Measurements from ENCODE around the gene ITGB3.
A peak's percentile ranks its signal among the peaks of the same experiment; 100 is the strongest.
"Not testable (repeated sequence)": the region's sequence is repeated elsewhere in the genome, so short reads cannot be mapped to it uniquely, and the experiment has no call there.

The ITGB3 gene

GRCh38 chr17:47220531-47220999, 33.1 kb upstream of the ITGB3 start:
- peak overlapping the region in 1 of 21 experiments; percentile 55 for H3K27ac ChIP-seq

GRCh38 chr17:47221154-47221553, 32.5 kb upstream of the ITGB3 start:
- H3K27ac ChIP-seq: no peak overlapping the region
- H3K4me3 ChIP-seq: no peak overlapping the region

More at GRCh38 chr17:47220531-47220999, 33.1 kb upstream of the ITGB3 start:
- no peak overlapping the region for H3K4me3 ChIP-seq

GRCh38 chr17:47222047-47222446, 31.6 kb upstream of the ITGB3 start:
- H3K4me3 ChIP-seq: no peak overlapping the region
- no peak overlapping the region for H3K27ac ChIP-seq

GRCh38 chr17:47223007-47223406, 30.6 kb upstream of the ITGB3 start:
- Histone ChIP-seq H3K4me3 (no peak overlapping the region), H3K27ac (peak overlapping the region in 2 of 21 experiments; percentile 7 to 73)

GRCh38 chr17:47223460-47223859, 30.2 kb upstream of the ITGB3 start:
- Histone ChIP-seq H3K4me3 (no peak overlapping the region), H3K27ac (peak overlapping the region in 6 of 21 experiments; percentile 7 to 87 (median 62))

DNA sequence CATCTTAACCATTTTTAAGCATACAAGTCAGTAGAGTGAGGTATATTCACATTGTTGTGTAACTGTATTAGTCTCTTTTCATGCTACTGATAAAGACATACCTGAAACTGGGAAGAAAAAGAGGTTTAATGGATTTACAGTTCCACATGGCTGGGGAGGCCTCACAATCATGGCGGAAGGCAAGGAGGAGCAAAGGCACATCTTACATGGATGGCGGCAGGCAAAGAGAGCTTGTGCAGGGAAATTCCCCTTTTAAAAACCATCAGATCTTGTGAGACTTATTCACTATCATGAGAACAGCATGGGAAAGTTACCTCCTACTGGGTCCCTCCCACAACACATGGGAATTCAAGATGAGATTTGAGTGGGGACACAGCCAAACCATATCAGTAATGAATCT, 29.6 kb upstream of the ITGB3 start:
- not testable (repeated sequence) for H3K4me3 ChIP-seq
- peak overlapping the region in 7 of 21 experiments; percentile 14 to 87 (median 77) for H3K27ac ChIP-seq

- Histone ChIP-seq H3K4me3 (no peak overlapping the region), H3K27ac (peak overlapping the region in 19 of 21 experiments; percentile 9 to 87 (median 69))
These were observed 28.7 kb upstream of the ITGB3 start for GRCh38 chr17:47224966-47225365.

GRCh38 chr17:47225436-47225858, 28.2 kb upstream of the ITGB3 start:
- no peak overlapping the region for H3K4me3 ChIP-seq
- H3K27ac ChIP-seq: peak overlapping the region in 17 of 21 experiments; percentile 9 to 87 (median 69)

DNA sequence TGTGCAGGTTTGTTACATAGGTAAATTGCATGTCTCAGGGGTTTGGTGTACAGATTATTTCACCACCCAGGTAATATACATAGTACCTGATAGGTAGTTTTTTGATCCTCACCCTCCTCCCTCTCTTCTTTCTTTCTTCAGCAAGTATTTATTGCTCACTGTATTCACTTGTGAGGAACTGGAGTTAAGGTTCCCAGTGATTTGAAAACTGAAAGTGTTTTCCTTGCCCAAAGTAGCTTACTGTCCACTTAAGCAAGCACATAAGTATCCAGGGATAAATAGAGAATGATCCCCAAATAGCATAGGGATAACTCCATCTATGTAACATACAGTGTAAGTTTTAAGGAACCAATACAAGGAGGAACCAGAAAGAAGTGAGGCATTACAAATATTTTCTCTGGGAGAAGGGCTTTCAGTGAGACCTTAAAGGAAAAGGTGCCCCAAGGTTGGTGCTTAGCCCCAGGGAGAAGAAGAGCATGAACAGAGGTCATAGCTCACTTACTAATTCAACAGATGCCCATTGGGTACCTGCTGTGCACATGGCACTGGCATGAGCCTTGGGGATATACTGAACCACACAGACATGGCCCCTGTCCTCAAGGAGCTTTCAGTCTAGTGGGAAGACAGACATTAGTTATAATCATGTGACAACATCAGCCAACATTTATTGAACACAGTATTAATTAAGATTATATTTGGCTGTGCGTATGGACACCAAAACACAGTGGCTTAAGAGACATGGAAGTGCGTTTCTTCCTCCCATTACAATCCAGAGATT, 27.5 kb upstream of the ITGB3 start:
- H3K27ac ChIP-seq: peak overlapping the region in 16 of 21 experiments; percentile 9 to 87 (median 65)
- H3K4me3 ChIP-seq: no peak overlapping the region

- peak overlapping the region in 1 of 21 experiments; percentile 35 for H3K27ac ChIP-seq
- no peak overlapping the region for H3K4me3 ChIP-seq
These were observed 25.8 kb upstream of the ITGB3 start for GRCh38 chr17:47227862-47228261.

GRCh38 chr17:47229535-47230443, 23.8 kb upstream of the ITGB3 start:
- Histone ChIP-seq H3K27ac (peak overlapping the region in 9 of 21 experiments; percentile 18 to 59 (median 35)), H3K4me3 (peak overlapping the region in 2 of 7 experiments; percentile 5 to 21)

GRCh38 chr17:47230864-47231263, 22.8 kb upstream of the ITGB3 start:
- H3K4me3 ChIP-seq: no peak overlapping the region
- H3K27ac ChIP-seq: peak overlapping the region in 1 of 21 experiments; percentile 44

GRCh38 chr17:47231334-47231733, 22.3 kb upstream of the ITGB3 start:
- H3K27ac ChIP-seq: no peak overlapping the region
- no peak overlapping the region for H3K4me3 ChIP-seq

DNA sequence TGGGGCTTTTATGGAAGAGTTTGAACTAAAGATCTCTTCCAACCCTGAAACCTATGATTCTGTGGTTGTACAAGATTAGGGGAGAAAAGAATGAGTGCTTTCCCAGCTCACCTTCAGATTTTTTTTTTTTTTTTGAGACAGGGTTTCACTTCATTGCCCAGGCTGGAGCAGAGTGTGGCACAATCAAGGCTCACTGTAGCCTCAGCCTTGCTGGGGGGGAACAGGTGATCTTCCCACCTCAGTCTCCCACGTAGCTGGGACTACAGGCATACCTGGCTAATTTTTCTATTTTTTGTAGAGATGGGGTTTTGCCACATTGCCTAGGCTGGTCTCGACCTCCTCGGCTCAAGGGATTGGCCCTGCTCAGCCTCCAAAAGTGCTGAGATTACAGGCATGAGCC, 21.8 kb upstream of the ITGB3 start:
- H3K4me3 ChIP-seq: no peak overlapping the region
- H3K27ac ChIP-seq: no peak overlapping the region

DNA sequence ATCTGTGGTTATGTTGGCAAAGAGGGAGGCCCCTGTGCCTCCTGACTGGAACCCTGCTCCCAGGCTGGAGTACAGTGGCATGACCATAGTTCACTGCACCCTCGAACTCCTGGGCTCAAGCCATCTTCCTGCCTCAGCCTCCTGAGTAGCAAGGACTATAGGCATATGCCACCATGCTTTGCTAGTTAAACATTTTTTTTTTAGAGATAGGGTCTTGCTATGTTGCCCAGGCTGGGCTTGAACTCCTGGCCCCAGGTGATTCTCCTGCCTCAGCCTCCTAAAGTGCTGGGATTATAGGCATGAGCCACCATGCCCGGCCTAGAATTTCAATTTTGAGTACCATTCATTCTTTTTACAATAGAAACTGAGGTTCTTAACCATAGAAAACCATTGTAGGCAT, 21.2 kb upstream of the ITGB3 start:
- Histone ChIP-seq H3K4me3 (no peak overlapping the region), H3K27ac (no peak overlapping the region)

DNA sequence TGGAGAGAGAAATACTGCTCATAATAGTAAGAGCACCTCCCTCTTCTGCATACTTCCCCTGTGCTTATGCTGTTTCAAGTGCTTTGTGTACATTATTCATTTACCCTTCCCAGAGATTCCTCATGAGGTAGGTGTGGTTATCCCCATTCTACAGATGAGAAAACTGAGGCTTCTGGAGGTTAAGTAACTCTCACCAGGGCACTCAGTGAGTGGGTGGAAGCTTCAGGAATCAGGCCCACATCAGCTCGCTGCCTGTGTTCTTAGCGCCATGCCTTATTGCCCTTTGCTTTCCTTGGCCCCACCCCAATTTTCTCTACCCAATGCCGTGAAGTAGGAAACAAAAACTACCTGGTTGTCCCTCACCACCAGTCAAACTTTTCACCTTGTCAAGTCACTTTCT, 18.1 kb upstream of the ITGB3 start:
- Histone ChIP-seq H3K27ac (no peak overlapping the region), H3K4me3 (no peak overlapping the region)

- Histone ChIP-seq H3K27ac (no peak overlapping the region), H3K4me3 (no peak overlapping the region)
These were observed 17.7 kb upstream of the ITGB3 start for GRCh38 chr17:47235923-47236322.

DNA sequence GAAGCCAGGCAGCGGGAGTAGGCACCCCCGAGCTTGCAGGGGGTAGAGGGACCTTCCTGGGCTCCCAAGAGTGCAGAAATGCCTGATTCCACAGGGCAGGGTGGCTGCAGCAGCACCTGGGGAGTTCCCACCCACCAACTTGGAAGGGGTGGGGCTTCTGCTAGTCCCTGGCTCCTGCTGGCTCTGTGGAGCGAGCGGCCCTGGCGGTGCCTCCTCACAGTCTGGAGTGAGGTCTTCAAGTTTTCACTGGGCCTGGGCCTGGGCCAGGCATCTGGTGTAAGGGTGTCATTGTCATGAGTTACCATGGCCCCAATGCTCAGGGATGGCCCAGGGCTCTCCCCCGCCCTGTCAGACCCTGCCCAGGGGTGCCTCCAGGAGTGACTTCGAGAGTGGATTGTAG, 15.8 kb upstream of the ITGB3 start:
- peak overlapping the region in 2 of 21 experiments; percentile 36 to 95 for H3K27ac ChIP-seq
- H3K4me3 ChIP-seq: no peak overlapping the region

DNA sequence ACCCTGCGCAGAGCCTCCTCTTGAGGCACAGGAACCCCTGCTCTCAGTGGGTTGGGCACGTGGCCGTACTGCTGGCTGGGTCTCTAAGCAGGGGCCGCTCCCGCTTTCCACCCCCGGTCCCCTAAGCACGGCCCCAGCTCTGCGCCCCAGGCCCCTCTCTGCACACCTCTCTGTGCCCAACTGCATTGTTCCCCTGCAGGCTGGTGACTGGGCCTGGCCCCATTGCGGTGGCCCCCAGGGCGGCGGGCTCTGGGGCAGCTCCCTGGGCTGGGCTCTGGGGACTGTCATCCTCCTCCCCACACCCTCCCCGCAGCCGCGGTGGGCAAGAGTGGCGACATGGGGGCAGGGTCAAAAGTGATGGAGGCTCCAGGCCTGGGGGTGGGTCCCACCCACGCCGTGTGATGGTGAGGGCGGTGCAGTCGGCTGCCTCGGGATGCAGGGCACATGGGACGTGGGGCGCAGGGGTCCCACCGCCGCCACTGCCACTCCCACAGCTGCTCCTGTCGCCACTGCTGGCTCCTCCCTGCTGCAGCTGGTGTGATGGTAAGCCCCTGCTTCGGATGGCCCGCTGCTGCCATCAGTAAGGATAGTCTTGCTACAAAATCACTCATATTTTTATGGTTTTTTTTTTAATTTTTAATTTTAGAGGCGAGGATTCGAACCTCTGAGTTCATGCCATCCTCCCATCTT, 15.2 kb upstream of the ITGB3 start:
- H3K27ac ChIP-seq: peak overlapping the region in 3 of 21 experiments; percentile 29 to 95 (median 58)

GRCh38 chr17:47239619-47239966, 14.0 kb upstream of the ITGB3 start:
- Histone ChIP-seq H3K27ac (peak overlapping the region in 17 of 21 experiments; percentile 6 to 95 (median 69)), H3K4me3 (no peak overlapping the region)

More for the DNA sequence above, 15.2 kb upstream of the ITGB3 start:
- no peak overlapping the region for H3K4me3 ChIP-seq
